D721Med (cell line): ENCODE measurements around the gene FAM76A.
"Not testable (repeated sequence)": the region's sequence is repeated elsewhere in the genome, so short reads cannot be mapped to it uniquely, and the experiment has no call there.

Experiments
- DNase-seq: peaks from one replicate; pipeline ENCODE4 v3.0.0; 2011; ENCODE audit warnings: low spot score; ENCODE audit not compliant: insufficient read length
- FAIRE-seq: peaks from 2 replicates; lab custom pipeline; 2011; peaks lifted over from hg19 to GRCh38; lab: Jason Lieb, UNC
- CTCF ChIP-seq: IDR thresholded peaks from 2 replicates; pipeline ENCODE4 v1.5.1; 2012; ENCODE audit warnings: mild to moderate bottlenecking, control low read depth; ENCODE audit not compliant: insufficient read depth; ENCODE audit errors: missing control alignments

FAM76A gene

DNA sequence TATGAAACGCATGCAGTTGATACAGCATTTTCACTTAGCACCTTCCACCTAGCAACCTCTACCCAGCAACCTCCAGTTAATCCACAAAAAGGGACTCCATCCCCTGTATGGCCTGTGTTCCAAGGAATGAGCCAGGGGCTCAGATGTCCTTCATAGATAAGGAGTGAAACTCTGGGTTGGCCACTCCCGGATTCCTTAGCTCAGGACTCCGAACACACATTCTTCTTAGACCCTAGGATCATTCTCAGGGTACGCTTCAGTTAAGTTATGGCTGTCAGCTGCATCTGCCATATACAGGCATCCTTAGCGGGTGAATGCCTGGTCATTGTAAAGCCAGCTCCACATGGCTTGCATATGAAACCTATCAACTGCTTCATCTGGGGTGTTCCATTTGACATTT lies 37.9 kb upstream of the FAM76A start:
- FAIRE-seq (no peak), DNase-seq (no peak)
- no peak for TF ChIP-seq CTCF

GRCh38 chr1:27689423-27690173 lies 36.2 kb upstream of the FAM76A start:
- DNase-seq (no peak), FAIRE-seq (no peak)
- TF ChIP-seq CTCF: no peak

DNA sequence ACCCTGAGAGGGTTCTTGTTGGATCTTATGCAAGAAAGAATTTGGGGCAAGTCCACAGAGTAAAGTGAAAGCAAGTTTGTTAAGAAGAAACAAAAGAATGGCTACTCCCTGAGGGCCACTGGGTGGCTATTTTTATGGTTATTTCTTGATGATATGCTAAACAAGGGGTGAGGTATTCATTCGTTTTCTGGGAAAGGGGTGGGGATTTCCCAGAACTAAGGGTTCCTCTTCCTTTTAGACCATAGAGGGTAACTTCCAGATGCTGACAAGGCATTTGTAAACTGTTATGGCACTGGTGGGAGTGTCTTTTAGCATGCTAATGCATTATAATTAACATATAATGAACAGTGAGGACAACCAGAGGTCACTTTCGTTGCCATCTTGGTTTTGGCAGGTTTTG lies 35.6 kb upstream of the FAM76A start:
- TF ChIP-seq CTCF: no peak
- DNase-seq (no peak), FAIRE-seq (no peak)

GRCh38 chr1:27696835-27697234 lies 28.9 kb upstream of the FAM76A start:
- not testable (repeated sequence) for FAIRE-seq, DNase-seq

DNA sequence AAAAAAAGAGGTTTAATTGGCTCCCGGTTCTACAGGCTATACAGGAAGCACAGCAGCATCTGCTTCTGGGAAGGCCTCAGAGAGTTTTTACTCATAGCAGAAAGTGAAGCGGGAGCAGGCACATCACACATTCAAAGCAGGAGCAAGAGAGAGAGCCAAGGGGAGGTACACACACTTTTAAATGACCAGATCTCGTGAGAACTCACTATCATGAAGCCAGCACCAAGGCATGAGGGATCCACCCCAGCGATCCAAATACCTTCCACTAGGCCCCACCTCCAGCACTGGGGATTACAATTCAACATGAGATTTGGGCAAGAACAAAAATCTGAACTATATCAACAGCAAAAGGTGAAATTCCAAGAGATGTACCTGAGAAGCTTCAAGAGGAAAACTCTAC lies 20.8 kb upstream of the FAM76A start:
- DNase-seq: no peak
- no peak for TF ChIP-seq CTCF
- FAIRE-seq: no peak

DNA sequence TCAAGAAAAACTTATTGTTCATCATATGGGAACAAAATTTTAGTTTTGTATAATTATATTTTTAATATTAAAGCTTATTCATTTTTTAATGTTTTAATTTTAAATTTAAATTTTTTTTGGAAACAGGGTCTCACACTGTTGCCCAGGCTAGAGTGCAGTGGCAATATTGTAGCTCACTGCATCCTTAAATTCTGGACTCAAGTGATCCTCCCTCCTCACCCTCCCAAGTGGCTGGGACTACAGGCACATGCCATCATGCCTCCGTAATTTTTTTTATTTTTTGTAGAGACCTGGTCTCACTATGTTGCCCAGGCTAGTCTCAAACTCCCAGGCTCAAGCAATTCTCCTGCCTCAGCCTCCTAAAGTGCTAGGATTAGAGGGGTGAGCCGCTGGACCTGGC lies 20.2 kb upstream of the FAM76A start:
- DNase-seq (no peak), FAIRE-seq (no peak)
- TF ChIP-seq CTCF: no peak

GRCh38 chr1:27710574-27710973 lies 15.2 kb upstream of the FAM76A start:
- no peak for FAIRE-seq
- TF ChIP-seq CTCF: no peak
- no peak for DNase-seq

DNA sequence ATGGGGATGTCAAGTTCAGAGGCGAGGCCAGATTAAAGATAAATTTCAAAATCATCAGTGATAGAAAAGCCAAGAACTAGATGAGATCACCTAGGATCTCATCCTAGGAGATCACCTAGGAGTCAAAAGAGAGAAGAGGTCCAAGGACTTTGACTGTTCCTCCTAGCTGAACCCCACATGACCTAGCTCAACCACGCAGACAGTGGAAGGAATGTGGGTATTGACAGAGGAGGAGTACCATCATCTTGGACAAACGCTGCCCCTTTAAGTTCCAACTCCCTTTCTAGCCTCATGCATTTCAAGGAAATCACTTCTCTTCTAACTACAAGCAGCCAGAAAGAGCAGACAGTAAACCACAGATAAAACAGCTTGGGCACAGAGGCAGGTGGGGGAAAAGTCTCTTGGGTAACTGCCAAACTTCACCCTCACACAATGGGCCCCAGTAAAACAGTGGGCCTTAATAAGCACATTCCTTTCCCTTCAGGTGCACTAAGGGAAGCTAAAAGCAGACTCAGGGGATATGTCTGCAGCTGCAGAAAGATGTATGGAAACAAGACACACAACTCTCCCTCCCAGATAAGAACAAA lies 12.5 kb upstream of the FAM76A start:
- FAIRE-seq (no peak), DNase-seq (no peak)
- no peak for TF ChIP-seq CTCF
